HG02798 (cell line): ENCODE results near the gene RACGAP1.
"Not testable (repeated sequence)": the region's sequence is repeated elsewhere in the genome, so short reads cannot be mapped to it uniquely, and the experiment has no call there.

Experiments
- ATAC-seq: cut with Tn5 transposase; IDR thresholded peaks from one replicate; pipeline ENCODE4 v1.9.1; 2021; ENCODE audit warnings: mild to moderate bottlenecking; ENCODE audit not compliant: unreplicated experiment, poor library complexity

Gene RACGAP1

DNA sequence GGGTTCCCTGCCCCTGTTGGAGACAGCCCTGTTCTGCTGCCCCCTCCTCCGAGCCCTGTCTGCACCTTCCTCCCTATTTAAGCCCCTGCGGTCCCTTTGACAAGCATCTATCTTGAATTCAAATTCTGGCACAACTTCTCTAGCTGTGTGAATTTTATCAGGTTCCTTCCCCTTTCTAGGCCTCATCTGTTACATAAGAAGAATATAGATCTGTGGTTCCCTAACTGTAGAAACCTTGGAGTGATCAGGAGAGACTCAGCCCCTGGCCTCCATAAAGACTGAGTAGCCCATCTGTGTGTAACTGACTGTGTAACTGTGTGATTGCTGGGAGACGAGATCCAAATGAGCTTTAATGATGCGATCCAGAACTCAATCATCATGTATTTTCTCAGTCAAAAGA lies 13.0 kb upstream of the RACGAP1 start:
- ATAC-seq: no peak

DNA sequence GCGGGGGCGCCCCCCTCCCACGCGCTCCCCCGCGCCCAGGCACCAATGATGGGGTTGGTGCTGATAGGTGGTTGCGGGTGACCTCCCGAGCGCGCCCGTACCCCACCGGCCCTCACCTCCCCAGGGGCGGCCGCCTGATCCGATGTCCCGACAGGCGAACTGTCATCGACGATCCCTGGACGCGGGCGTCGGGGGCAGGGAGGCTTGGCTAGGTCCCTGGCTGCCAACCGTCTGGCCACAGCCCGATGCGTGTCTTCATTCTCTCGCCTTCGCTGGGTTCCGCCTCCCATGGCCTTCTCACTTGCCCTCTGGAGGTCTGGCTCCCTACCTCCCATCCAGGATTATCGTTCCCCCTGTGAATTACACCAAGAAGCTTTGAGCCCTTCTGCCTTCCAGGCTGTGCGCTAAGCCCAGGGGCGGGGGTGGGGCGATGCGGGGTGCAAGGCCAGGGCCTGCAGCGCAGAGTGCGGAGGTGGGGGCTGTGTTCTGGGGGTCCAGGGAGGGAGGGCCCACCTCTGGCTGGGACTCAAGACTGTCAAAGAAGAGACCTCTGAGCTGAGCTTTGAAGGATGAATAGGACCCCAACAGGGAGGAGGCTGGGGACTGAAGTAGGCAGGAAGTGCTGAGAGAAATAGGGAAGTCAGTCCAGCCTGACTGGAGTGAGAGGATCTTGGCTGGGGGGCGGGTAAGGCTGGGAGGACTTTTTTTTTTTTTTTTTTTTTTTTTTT lies 7.7 kb upstream of the RACGAP1 start:
- no peak for ATAC-seq

DNA sequence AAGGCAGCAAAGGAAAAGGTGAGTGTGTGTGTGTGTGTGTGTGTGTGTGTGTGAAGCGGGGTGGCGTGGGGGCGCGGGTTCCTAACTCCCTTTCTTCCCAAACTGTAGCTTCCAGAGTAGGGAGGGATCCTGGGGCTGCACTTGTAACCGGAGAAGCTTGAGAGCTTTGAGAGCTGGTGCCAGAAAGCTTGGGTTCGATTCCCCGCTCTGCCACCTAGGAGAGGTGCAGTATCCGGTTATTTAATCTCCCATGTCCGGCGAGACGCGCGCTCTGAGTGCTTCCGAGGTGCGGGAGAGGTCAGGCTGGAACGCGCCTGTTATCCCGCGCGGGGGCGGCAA lies 7.2 kb upstream of the RACGAP1 start:
- ATAC-seq: no peak

DNA sequence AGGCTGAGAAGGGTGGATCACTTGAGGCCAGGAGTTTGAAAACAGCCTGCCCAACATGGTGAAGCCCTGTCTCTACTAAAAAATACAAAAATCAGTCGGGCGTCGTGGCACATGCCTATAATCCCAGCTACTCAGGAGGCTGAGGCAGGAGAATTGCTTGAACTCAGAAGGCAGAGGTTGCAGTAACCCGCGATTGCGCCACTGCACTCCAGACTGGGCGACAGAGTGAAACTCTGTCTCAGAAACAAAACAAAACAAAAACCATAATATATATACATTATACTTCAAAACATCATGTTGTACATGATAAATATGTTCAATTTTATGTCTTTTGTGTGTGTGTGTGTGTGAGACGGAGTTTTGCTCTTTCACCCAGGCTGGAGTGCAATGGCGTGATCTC lies 5.2 kb upstream of the RACGAP1 start:
- not testable (repeated sequence) for ATAC-seq

DNA sequence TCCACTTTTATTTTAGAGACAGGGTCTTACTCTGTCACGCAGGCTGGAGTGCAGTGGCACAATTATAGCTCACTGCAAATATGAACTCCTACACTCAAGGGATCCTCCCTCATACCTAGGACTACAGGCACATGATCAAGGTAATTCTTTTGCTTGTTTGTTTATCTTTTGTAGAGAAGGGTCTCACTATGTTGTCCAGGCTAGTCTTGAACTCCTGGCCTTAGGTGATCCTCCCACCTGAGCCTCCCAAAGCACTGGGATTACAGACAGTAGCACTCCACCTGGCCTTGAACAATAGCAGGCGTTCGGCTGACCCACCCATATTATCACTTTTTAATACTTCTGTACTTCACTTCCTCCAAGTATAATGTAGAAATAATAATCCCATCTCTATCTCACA lies 1.4 kb upstream of the RACGAP1 start:
- ATAC-seq: no peak

DNA sequence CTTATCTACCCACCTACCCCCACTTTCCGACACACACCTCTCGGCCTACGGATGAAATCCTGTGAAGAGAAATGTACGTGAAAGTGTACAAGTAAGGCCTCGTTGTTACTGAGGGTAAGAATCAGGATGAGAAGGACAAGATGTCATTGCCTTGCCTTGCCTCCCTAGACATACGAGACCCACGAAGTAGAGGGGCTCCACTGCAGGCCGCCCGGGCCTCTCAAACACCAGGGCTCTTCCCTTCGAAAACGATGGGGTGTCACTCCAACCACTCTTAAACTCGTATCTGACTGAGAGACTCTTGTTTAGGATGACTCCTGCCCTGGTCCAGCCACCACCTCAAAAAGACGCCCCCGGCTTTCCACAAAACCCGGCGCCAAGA lies 498 bp downstream of the RACGAP1 start:
- ATAC-seq: peak; percentile 3

DNA sequence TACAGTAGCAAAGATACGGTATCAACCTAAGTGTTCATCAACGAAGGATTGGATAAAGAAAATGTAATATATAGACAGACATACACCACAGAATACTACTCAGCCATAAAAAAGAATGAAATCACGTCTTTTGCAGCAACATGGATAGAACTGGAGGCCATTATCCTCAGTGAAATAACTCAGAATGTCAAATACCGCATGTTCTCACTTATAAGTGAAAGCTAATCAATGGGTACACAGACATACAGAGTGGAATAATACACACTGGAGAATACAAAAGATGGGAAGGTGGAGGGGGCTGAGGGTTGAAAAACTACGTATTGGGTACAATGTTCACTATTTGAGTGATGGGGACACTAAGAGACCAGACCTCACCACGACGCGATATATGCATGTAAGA lies 1.1 kb downstream of the RACGAP1 start:
- no peak for ATAC-seq

DNA sequence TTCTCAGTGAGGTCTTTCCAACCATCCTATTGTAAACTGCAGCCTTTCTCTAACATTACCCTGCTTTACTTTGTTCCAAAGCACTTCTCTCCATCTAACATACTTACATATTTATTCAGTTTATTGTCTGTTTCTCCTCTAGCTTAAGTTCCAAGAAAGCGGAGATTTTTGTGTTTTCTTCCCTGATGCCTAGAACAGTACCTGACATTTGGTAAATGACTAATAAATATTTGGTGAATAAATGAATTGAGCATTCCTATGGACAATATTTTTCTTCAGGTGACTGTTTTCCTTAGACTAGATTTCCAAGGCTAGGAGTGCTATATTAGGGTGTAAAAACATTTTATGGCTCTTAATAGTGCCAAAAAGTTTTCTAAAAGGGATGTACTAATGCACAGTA lies 2.4 kb downstream of the RACGAP1 start:
- no peak for ATAC-seq

DNA sequence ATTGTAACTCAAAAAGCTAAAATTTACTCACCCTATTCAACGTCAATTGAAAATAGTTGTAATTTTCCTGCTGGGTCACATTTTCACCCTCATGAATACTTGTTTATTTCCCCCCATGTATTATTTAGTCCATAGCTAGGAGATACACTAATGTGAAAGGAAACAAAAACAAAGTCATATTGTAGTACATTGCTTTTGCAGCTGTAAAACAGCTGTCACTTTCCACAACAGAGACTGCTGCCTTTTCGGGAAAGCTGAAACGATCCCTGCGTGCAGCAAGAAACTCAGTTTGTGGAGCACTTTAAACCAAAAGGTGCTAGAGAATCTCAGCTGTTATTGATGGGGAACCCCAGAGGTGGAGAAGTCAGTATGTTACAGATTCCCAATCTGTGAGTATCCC lies 4.3 kb downstream of the RACGAP1 start:
- ATAC-seq: no peak

DNA sequence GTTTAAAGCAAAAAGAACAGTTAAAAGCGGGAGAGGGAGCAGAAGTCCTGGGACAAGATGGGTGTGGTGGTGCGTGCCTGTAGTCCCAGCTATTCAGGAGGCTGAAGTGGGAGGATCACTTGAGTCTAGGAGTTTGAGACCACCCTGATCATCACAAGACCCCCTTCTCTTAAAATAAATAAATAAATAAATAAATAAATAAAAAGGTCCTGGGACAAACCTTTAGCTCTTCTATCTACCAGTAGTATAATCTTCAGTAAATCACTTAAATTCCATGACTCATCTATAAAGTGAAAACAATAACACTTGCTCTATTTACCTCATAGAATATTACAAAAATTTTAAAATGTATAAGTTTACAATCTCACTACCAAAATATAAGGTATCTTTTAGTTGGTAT lies 5.8 kb downstream of the RACGAP1 start:
- no peak for ATAC-seq

DNA sequence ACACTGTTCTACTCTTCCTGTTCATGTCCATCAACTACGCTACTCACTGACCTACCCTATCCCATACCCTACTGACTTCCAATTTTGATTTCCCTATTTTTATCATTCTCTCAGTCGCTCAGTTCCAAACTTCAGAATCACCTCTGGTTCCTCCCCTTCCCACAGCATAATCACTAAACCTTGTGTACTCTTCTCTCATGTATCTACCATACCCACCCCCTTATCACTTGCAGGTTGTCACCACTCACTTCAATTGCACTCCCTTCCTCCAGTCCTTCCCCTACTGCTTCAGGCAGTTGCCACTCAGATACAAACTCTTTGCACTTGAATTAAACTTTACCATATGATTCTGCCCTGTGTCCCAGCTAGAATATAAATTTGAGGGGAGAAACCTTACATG lies 6.3 kb downstream of the RACGAP1 start:
- ATAC-seq: no peak

DNA sequence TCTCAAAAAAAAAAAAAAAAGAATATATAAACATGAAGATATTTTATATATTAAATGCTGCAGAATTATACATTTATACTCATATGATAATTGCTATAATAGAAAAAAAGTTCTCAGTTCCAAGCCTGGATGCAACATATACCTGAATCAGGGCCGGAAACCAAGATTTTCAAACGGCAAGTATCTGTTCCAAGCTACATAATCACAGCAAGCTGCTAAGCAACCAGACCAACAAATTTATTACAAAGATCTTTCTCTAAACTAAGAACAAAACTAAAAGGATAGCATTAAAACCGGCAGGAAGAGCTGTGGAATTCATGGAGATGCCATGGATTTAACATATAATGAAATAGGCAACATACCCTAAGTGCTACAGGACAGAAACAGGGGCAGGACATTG lies 7.1 kb downstream of the RACGAP1 start:
- ATAC-seq: no peak

DNA sequence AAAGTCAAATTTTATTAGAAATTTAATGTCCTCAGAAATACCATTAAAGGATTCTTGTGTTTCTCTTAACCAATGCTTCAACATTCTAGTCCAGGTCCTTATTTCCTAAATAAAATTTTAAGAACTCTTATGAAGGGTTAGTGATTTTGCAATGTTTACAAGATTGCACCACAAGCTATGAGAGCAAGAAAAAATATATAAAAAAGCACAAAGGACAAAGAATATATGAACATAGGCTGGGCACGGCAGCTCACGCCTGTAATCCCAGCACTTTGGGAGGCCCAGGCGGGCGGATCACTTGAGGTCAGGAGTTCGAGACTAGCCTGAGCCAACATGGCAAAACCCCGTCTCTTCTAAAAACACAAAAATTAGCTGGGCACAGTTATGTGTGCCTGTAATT lies 7.7 kb downstream of the RACGAP1 start:
- no peak for ATAC-seq

DNA sequence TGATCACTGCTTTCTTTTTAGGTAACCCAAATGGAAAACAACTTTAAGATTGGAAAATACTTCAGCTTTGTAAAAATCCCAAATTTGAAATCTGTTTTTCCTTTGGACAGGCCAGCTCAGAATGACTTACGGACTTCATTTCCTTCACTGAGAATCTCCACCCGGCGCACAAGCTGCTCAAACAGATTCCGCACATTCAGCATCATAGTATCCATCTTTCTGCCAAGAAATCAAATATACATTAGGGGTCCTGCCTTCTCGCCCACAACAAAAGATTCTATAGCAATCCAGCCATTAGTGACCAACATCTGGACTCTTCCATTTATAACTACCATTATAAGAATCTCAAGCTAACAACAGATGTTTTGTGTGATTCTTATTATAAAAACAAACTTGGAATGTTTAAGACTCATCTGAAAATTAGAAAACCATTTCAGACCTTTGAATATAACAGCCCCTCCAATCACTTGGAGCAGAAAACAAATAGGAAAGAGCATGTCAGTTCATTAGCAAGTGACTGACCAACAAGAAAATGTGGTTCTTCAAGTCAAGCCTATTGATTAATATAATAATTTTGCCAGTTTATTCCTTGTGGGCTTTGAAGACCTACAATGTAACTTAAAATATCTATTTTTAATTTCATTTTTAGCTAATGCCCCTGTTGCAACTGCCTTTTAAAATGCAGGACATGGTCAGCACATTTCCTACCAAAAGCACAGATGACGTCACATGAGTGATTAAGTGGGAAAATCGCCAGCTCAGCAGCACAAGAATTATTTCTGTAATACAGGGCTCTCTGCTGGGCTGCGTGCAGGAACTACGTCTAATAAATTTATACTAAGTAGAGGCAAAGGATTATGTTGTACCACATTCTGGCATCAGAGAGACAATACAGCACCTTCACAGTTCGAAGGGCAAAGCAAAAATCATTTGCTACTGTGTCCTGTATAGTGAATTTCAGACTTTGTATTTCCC lies 8.5 kb downstream of the RACGAP1 start:
- no peak for ATAC-seq

DNA sequence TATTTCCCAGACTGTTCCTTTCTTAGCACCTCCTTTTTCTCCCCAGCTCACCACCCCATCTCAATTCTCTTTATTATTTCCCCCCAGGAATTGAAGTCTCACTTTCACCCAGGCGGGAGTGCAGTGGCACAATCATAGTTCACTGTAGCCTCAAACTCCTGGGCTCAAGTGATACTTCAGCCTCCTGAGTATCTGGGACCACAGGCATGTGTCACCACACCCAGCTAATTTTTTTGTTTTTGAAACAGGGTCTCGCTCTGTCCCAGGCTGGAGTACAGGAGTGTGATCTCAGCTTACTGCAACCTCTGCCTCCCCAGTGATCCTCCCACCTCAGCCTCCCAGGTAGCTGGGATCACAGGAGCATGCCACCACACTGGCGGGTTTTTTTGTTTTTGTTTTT lies 11.0 kb downstream of the RACGAP1 start:
- ATAC-seq: no peak

DNA sequence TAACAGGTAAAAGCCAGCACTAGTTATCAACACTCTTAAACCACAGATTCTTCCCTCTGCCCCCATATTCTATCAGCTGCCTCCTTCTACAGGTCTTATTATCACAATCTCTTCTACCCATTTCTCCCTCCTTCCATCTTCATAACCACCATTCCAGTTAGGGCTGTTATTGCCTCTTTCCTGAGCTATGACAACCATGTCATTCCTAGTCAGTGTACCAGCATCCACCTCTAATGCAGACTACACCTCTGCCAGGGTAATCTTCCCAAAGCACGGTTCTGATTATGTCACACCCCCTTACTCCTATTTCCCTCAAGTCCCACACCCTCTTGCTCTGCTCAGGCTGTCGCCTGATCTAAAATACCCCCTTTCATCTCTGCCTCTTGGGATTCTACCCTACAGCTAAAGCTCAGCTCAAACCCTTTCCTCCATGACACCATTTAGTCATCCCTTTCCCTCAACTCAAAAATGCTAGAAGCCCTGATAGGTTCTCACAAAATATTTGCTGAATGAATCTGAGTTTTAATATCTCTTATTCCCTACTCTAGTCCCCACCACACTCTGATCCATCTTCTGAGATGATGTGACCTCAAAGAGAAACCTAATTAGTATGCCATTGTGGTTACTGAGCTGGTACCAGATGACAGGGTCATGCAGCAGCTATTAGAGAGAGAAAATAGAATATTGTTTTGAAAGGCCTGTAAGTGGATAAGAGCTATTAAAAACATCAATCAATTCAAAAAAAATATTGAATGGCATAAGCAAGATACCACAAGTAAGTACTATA lies 11.7 kb downstream of the RACGAP1 start:
- no peak for ATAC-seq

DNA sequence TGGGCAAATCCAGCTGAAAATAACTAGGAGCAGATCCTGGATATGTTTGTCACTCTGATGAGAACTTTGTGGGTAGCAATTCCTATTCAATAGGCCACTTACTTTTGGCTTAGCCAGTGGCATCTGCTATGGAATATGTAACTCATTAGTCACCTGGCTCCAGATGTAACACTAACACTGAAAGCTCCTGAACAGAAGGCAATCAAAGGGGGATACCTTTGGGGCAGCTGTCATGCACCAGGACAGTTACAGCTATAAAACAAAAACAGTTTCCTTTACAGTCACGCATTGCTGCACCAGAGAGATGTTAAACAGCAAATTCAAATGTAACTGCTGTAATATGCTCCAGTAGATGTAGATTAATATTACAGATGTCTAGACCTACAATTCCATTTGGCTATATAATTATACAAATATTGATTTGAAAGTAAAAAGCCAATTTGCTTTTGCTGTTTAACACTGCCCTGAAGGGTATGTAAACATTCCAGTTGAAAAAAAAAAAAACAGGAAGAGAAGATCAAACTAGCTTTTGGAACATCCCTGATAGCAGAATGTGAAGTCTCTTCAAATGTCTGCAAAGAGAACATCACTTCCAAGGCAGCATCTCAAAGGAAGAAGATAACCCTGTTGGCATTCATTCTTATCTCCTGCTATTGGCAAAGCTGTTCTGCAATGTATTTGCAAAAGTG lies 18.4 kb downstream of the RACGAP1 start:
- ATAC-seq: no peak

DNA sequence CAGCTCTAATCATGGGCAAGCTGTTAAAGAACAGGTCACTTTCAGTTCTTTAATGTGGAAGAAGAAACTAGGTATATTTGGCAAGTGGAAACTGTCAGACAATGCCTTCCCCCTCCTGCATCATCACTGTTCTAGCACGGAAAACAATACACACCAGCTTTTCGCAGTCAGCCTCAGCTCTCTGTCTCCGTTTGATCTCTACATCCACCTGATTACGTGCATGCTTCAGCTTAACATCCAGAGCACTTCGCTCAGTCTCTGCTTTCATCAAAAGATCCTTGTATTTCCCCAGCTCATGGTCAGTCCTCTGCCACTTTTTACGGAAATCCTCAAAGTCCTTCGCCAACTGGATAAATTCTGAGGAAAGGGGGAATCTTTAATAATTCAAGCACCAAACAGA lies 19.0 kb downstream of the RACGAP1 start:
- ATAC-seq: no peak

DNA sequence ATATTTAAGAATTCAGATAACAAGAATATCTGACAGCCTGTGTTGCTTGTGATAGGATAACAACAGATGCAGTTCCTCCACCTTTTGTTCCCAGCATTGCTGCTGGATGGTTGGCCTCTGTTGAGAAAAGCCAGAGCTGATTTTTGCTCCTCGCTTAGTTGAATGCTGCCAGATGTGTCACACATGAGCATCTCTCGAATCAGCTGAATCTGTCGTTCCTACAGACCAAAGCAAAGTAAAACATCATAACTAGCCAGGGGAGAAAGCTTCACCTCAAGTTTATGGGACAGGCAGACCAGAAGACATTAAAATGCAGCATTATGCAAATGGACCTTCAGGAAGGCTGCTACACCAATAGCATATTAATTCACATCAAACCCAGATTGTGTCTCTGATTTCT lies 20.1 kb downstream of the RACGAP1 start:
- ATAC-seq: no peak

DNA sequence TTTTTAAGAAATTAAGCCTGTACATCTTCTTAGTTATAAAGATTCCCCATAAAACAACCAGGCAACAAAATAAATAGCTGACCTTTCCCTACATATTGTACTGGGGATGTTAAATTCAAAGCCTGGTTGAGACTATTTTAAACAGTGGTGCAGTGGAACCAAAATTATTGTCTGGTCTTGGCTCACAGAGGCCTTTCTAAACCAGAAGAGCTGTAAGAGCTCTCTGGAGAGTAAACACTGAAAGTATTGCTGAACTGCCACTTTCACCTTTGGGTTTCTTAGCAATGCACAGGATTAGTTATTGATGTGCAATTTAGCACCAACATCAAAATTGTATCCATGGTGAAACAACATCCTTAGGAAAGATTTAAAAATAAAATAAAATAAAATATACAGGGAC lies 20.6 kb downstream of the RACGAP1 start:
- no peak for ATAC-seq
